SK-MEL-5 (cell line): ENCODE data around the gene ALDH1B1. TPM values are rescaled to one million over a fixed set of nuclear protein-coding genes. Genes with fewer than 3 reads are reported as not detected.
A peak's percentile ranks its signal among the peaks of the same experiment; 100 is the strongest.

Experiments
- DNase-seq: peaks from one replicate; pipeline ENCODE4 v3.0.0-alpha.2; 2016; ENCODE audit warnings: low read depth, low spot score
- in situ Hi-C: cut with HindIII; loops from 2 replicates; pipeline ENCODE4 v1.10.0; 2016; ENCODE audit warnings: low sequenced_read_pairs, high pct_unique_total_duplicates, low pct_unique_long_range_greater_than_20kb
- total RNA-seq: library from RNA; depleted of rRNA; stranded (reverse); fragments of >200 nt; shearing (Covaris generic); gene quantifications from 2 replicates; pipeline ENCODE4 v1.2.3, GENCODE V29; 2014

Gene ALDH1B1
- total RNA-seq, 1 experiment from 2014 or later, result 50.2 TPM

DNA sequence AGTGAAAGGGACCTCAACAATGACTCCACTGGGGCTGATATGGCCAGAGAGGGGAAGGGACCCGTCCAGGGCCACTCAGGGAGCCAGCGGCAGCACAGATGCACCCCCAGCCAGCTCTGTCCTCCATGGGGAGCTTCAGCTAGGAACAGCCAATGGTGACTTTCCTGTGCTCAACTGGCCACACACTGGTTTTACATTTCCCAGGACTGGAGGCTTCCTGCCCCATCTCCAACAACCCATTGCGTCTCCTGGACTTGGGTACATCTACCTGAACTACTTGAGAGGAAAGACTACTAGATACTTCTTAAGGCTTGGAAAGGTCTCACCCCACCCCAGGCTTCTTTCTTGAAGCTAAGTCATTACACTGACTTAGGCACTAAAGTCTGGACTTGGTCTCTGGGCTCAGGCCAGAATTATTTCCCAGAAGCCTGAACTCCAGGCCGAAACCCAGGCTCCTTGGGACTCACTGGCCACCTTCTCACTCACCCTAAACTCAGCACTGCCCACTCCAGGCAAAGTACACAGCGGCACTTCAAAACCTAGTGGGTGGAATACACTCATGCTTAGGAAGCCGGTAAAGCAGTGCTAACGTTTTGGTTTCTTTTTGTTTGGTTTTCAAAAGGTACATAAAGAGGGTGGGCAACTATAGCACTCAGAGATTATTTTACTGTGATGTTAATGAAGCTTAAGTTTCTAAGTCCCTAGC, 30.2 kb downstream of the ALDH1B1 start:
- in situ Hi-C loops, result no loop called here
- no peak for DNase-seq

- DNase-seq, result no peak
- in situ Hi-C loops, result no loop called here
Observed at GRCh38 chr9:38423273-38423972, 30.9 kb downstream of the ALDH1B1 start.

DNA sequence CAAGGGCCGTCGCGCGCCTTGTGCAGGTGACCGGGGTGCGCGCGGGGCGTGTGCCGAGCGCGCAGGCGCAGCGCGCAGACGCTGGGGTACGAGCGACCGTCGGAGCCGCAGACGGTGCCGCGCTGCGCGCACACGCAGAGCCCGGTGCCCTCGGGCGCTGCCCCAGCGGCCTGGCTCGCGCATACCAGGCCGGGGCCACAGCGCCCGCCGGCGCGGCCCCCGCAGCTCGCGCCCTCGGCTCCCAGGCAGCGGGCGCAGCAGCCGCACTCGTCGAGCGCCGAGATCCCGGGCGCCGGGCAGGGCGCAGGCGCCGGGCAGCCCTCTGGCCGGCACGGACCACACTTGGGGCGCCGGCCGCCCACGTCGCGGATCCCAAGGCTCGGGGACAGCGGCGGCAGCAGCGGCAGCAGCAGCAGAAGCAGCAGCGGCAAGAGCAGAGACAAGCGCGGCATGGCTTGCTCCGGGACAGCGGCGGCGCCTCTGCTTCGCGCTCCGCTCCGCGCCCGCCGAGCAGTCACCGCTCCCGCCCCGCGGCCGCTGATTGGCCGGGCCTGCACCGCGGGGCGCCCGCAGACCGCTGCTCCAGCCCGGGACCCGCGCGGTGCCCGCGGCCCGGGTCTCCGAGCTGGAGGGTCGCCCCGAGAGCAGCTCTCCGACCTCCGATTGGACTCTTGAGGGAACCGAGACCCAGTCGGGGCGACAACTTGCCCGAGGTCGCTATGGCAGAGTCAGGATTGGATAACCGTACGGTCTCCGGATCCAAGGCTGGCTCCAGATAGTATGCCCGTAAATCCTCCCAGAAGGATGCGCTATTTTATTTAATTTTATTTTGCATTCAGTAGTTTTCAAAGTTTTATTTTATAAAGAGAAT, 31.7 kb downstream of the ALDH1B1 start, which contains the start of gene IGFBPL1:
Gene IGFBPL1 (minus strand): TSS at position 482 of the 871 bp plus-strand sequence. CDS start 30 bp downstream, at position 452.
- DNase-seq, result peak; percentile 23
- in situ Hi-C loops, result no loop called here

DNA sequence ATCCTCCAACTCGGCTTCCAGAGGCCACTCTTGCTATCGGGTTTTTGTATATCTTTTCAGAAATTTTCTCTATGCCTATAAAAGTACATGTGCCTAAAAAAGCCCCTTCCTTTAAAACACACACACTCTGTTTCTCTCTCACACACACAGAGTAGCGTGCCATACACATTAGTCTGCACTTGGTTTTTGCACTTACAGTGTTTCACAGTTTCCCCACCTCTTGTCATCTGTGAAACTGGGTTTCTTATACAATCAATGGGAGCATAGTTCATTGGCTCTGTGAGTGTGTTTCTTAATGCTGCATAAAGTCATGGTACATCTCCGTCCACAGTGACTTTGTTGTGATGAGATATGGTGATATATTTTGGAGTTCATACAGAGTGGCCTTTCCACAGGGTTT, 32.4 kb downstream of the ALDH1B1 start:
- in situ Hi-C loops, result no loop called here
- DNase-seq, result no peak

GRCh38 chr9:38428062-38428461, 35.6 kb downstream of the ALDH1B1 start:
- DNase-seq, result no peak
- in situ Hi-C loops, result no loop called here

DNA sequence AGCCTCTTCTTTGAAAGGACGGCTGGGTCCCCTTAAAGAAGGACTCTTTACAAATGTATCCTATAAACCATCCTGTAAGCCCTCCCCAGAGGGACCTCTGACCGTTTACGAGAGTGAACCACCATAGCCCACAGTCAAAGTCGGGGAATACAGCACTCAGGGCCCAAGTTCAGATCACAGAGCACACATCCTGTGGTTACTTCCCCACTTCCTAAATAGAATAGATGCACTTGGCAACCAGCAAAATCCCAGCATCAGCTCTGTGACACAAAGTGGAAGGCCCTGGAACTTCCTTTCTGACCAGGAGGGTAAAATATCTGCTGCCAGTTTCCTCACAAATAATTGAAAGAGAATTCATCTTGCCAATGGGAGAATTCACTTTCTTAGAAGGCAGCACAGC, 38.6 kb downstream of the ALDH1B1 start:
- no peak for DNase-seq
- in situ Hi-C loops, result no loop called here

DNA sequence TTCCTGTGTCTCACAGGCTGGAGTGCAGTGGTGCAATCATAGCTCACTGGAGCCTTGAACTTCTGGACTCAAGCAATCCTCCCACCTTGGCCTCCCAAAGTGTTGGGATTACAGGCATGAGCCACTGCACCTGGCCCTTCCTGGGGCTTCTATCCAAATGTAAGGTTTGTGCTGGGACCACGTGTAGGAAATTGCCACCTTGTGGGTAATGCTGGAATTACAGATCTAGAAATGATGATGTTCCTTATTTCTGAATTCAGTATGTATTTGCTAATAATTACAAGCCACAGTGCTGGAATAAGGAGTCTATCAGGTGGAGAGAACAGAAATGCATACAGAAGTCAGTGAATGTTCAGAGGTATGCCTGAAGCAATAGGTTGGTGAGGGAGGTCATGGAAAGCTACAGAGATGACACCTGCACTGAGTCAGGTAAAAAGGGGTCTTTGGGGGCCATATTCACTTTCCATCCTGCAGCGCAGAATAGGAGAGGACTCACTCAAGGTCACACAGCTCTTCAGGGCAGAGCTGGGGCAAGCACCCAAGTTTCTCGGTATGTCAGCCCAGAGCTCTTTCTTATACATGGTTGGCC, 40.5 kb downstream of the ALDH1B1 start:
- DNase-seq, result peak; percentile 55
- in situ Hi-C loops, result no loop called here

GRCh38 chr9:38434365-38434764, 41.9 kb downstream of the ALDH1B1 start:
- DNase-seq, result no peak
- in situ Hi-C loops, result no loop called here

GRCh38 chr9:38434853-38435252, 42.4 kb downstream of the ALDH1B1 start:
- in situ Hi-C loops, result no loop called here
- DNase-seq, result peak; percentile 3

DNA sequence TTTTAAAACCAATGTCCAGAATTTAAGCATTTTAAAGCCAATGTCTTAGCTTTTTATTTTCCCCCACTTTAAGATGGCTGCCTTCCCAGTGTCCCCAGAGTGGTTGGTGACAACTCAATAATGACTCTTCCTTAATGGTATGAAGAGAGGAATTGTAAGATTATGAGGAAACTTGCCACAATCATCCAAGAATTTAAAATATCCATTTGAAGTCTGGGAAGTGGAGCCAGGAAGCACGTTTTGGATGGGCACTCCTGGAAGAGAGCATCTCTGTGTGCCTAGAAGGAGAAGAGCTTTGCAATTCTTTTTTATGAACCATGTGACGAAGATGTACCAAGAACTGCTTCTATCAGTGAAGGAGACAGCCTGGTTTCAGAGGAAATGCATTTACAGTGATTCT, 43.0 kb downstream of the ALDH1B1 start:
- DNase-seq, result no peak
- in situ Hi-C loops, result no loop called here

- in situ Hi-C loops, result no loop called here
Observed at GRCh38 chr9:38436708-38437107, 44.2 kb downstream of the ALDH1B1 start.

DNA sequence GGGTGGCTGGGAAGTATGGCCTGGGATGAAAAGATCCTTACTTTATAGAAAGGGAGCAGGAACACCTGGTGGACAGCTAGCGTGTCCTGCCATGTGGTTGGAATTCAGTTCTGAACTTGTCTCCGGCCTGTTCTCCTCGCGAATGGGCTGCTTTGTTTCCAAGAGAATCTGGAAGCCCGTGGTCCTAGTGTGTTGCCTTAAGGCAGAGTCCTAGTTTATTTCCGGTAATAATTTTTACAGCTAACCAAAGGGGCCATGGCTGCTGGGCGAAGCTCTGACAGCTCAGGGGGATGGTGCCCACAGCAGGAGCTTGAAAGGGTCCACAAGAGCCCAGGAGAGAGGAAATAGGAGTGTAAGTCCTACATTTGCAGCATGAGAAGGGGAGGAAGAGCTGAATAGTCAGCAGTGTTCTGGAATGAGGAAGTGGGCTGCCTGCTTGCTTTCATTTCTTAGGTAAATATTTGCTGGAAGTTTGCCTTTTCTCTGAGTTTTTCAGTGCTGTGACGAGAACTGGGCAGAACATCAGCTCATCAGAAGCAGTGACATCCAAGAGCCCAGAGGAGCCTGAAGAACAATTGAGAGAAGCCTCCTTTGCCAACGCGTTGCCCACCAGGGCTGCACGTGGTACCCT, 44.8 kb downstream of the ALDH1B1 start:
- no peak for DNase-seq
- in situ Hi-C loops, result no loop called here

More at GRCh38 chr9:38436708-38437107, 44.2 kb downstream of the ALDH1B1 start:
- no peak for DNase-seq

DNA sequence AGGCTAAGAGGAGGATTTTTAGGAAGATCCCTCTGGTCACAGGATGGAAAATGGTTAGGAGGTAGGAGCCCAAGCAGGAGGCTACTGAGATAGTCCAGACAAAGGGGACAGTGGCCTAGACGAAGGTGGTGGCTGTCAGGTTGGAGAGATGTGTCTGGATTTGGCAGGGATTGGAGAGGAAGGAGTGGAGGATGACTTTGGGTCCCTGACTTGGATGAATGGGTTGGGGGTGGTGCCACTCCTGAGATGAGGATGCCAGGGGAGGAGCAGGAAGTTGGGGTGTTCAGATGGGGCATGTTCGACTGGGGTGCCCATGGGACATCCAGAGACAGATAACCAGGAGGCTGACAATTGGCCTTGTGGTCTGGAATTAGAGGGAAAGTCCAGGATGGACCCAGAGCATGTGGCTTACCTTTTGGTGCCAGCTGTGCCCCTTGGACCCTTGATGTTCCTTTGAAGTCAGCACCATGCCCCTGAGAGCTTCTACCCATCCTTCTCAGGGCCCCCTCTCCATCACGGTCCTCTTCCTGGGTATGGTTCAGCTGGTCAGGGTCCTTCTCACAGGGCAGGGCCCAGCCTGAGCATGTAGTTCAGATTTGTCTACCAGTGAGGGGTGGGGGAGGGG, 46.9 kb downstream of the ALDH1B1 start:
- no peak for DNase-seq
- in situ Hi-C loops, result no loop called here

GRCh38 chr9:38439916-38440301, 47.4 kb downstream of the ALDH1B1 start:
- in situ Hi-C loops, result no loop called here
- no peak for DNase-seq

- DNase-seq, result no peak
- in situ Hi-C loops, result no loop called here
Observed at GRCh38 chr9:38440516-38440915, 48.0 kb downstream of the ALDH1B1 start.

- DNase-seq, result no peak
- in situ Hi-C loops, result no loop called here
Observed at GRCh38 chr9:38441347-38442085, 49.0 kb downstream of the ALDH1B1 start.
